Left lung (tissue), 10 donors: Measurements from ENCODE around the gene L3MBTL3. TPM values are rescaled to one million over a fixed set of nuclear protein-coding genes. Genes with fewer than 3 reads are reported as not detected.

Experiments used
- ATAC-seq: fragments of 200-7000 bp; cut with Tn5 transposase; one replicate; pipeline ENCODE4 v1.9.1; 2020; ENCODE audit warnings: moderate library complexity
- DNase-seq, 4 donors: peaks; one replicate each; pipeline ENCODE4 v3.0.0-alpha.2; 2013 to 2020
- H3K27ac ChIP-seq, 2 donors: fragments of 200-600 bp; sonication (generic) in 1 of 2; one replicate each; pipeline versions ENCODE4 v1.5.0 to v1.8.0; 2020 to 2021
- H3K27me3 ChIP-seq, 2 donors: fragments of 200-600 bp; sonication (generic) in 1 of 2; one replicate each; pipeline versions ENCODE4 v1.5.0 to v1.8.0; 2020 to 2021
- H3K36me3 ChIP-seq, 2 donors: fragments of 200-600 bp; sonication (generic) in 1 of 2; one replicate each; pipeline versions ENCODE4 v1.5.0 to v1.8.0; 2020 to 2021
- H3K4me1 ChIP-seq, 2 donors: fragments of 200-600 bp; one replicate each; pipeline ENCODE4 v1.8.0; 2021
- H3K4me3 ChIP-seq, 2 donors: fragments of 200-600 bp; sonication (generic) in 1 of 2; one replicate each; pipeline versions ENCODE4 v1.5.0 to v1.8.0; 2020 to 2021; ENCODE audit warnings: mild to moderate bottlenecking in 1 of 2
- H3K9me3 ChIP-seq, 2 donors: fragments of 200-600 bp; sonication (generic) in 1 of 2; one replicate each; pipeline versions ENCODE4 v1.5.0 to v1.8.0; 2020 to 2021
- intact Hi-C, 2 donors: fragments of 100-400 bp; cut with DNase I; formaldehyde crosslinking; loops; one replicate each; pipeline versions ENCODE4 v1.11.2 to v1.14.2; 2022
- polyA plus RNA-seq, 6 donors: library from polyadenylated mRNA; unstranded; fragments of 120-200 nt; gene quantifications; one replicate each; pipeline ENCODE4 v1.2.1, GENCODE V29; 2013; ENCODE audit not compliant: insufficient read length in 6 of 6
- total RNA-seq, 2 donors: library from RNA; stranded (reverse); fragmentation: NEBNext Ultra II Directional; extraction: Animal tissue kit (Norgen Biotek cat#: 25700); gene quantifications; one replicate each; pipeline ENCODE4 v1.2.1, GENCODE V29; 2021
- TF ChIP-seq, protein P1 (sequence below), 2 donors: fragments of 200-600 bp; sonication (generic) in 1 of 2; IDR thresholded peaks; one replicate each; pipeline versions ENCODE4 v1.5.0 to v1.8.0; 2021; ENCODE audit warnings: antibody characterized with exemption in 2 of 2
- donor health status: DM: no; HTN: yes; CAD: no.
- donor health status: DM: no; HTN: no; CAD: no.

Gene L3MBTL3
- total and polyA plus RNA-seq, 8 donors = 5.7 to 28.5 (median 17.3) TPM

DNA sequence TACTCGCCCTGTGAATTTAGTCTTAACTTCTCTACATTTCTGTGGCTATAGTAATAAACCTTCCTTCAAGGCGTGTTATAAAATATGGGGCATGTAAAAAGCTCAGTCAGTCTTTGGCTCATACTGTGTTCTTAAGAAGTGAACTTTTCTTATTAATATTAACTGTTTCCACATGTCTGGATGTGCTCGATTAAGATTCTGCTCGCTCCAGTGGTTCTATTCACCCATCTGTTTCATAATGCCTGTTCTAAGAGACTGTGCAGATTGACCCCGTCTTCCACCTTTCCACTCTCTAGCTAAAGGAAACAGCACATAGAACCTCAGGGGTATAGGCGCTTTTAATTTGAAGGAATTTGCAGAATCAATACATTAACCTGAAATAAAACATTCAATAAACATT lies 99.9 kb downstream of the L3MBTL3 start:
- no peak for DNase-seq
- H3K4me1 ChIP-seq = no peaks in the 10 kb centered on the region
- no peaks in the 10 kb centered on the region for H3K9me3 ChIP-seq
- no peaks in the 10 kb centered on the region for H3K36me3 ChIP-seq
- H3K4me3 ChIP-seq = no peak overlapping the region
- TF ChIP-seq, protein P1, sequence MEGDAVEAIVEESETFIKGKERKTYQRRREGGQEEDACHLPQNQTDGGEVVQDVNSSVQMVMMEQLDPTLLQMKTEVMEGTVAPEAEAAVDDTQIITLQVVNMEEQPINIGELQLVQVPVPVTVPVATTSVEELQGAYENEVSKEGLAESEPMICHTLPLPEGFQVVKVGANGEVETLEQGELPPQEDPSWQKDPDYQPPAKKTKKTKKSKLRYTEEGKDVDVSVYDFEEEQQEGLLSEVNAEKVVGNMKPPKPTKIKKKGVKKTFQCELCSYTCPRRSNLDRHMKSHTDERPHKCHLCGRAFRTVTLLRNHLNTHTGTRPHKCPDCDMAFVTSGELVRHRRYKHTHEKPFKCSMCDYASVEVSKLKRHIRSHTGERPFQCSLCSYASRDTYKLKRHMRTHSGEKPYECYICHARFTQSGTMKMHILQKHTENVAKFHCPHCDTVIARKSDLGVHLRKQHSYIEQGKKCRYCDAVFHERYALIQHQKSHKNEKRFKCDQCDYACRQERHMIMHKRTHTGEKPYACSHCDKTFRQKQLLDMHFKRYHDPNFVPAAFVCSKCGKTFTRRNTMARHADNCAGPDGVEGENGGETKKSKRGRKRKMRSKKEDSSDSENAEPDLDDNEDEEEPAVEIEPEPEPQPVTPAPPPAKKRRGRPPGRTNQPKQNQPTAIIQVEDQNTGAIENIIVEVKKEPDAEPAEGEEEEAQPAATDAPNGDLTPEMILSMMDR (IDR thresholded peaks at IDR 0.05) = no peak
- intact Hi-C loops = no loop called here
- ATAC-seq = no peak
- H3K27ac ChIP-seq = no peak overlapping the region
- no peaks in the 10 kb centered on the region for H3K27me3 ChIP-seq

GRCh38 chr6:130119211-130119610 lies 100.8 kb downstream of the L3MBTL3 start:
- H3K4me1 ChIP-seq = no peaks in the 10 kb centered on the region
- H3K27me3 ChIP-seq = no peaks in the 10 kb centered on the region
- intact Hi-C loops = no loop called here
- H3K9me3 ChIP-seq = no peaks in the 10 kb centered on the region
- H3K27ac ChIP-seq = no peak overlapping the region
- DNase-seq (no peak), ATAC-seq (no peak)
- no peaks in the 10 kb centered on the region for H3K36me3 ChIP-seq
- TF ChIP-seq, protein P1 (IDR thresholded peaks at IDR 0.05) = no peak
- H3K4me3 ChIP-seq = no peak overlapping the region

- Histone ChIP-seq H3K27ac (no peak overlapping the region), H3K36me3 (no peaks in the 10 kb centered on the region), H3K9me3 (no peaks in the 10 kb centered on the region), H3K27me3 (no peaks in the 10 kb centered on the region), H3K4me3 (no peak overlapping the region), H3K4me1 (no peaks in the 10 kb centered on the region)
- ATAC-seq (no peak), DNase-seq (no peak)
- intact Hi-C loops = no loop called here
- TF ChIP-seq, protein P1 (IDR thresholded peaks at IDR 0.05) = no peak
Observed at GRCh38 chr6:130120731-130121130, 102.3 kb downstream of the L3MBTL3 start.

GRCh38 chr6:130122243-130122642 lies 103.9 kb downstream of the L3MBTL3 start:
- H3K27ac ChIP-seq = no peak overlapping the region
- DNase-seq (no peak), ATAC-seq (no peak)
- intact Hi-C loops = no loop called here
- TF ChIP-seq, protein P1 (IDR thresholded peaks at IDR 0.05) = no peak
- H3K27me3 ChIP-seq = no peaks in the 10 kb centered on the region
- no peaks in the 10 kb centered on the region for H3K9me3 ChIP-seq
- no peaks in the 10 kb centered on the region for H3K36me3 ChIP-seq
- H3K4me1 ChIP-seq = no peaks in the 10 kb centered on the region
- H3K4me3 ChIP-seq = no peak overlapping the region

- Histone ChIP-seq H3K4me3 (no peak overlapping the region), H3K27me3 (no peaks in the 10 kb centered on the region)
- DNase-seq = no peak
Observed at GRCh38 chr6:130127195-130127594, 108.8 kb downstream of the L3MBTL3 start.

More at GRCh38 chr6:130127195-130127594, 108.8 kb downstream of the L3MBTL3 start:
- ATAC-seq = no peak
- H3K36me3 ChIP-seq = no peaks in the 10 kb centered on the region
- TF ChIP-seq, protein P1 (IDR thresholded peaks at IDR 0.05) = no peak
- no peaks in the 10 kb centered on the region for H3K4me1 ChIP-seq
- intact Hi-C loops = no loop called here
- H3K27ac ChIP-seq = no peak overlapping the region
- no peaks in the 10 kb centered on the region for H3K9me3 ChIP-seq
